Thyroid gland (tissue), 4 donors: ENCODE results near the gene CANT1. TPM values are rescaled to one million over a fixed set of nuclear protein-coding genes. Genes with fewer than 3 reads are reported as not detected.

Experiments used
- DNase-seq, 2 donors: peaks; one replicate each; pipeline ENCODE4 v3.0.0-alpha.2; 2019
- H3K27ac ChIP-seq, 3 donors: fragments of 200-600 bp; sonication (generic); 1 replicate in 2 of 3; 2 replicates in 1 of 3; pipeline ENCODE4 v1.5.1; 2016 to 2019; ENCODE audit warnings: mild to moderate bottlenecking in 1 of 3, moderate library complexity in 1 of 3
- H3K27me3 ChIP-seq: fragments of 200-600 bp; sonication (generic); one replicate; pipeline ENCODE4 v1.5.1; 2019
- H3K36me3 ChIP-seq, 2 donors: fragments of 200-600 bp; sonication (generic); one replicate each; pipeline ENCODE4 v1.5.1; 2016 to 2019
- H3K4me1 ChIP-seq, 2 donors: fragments of 200-600 bp; sonication (generic); one replicate each; pipeline ENCODE4 v1.5.1; 2017 to 2019
- H3K4me3 ChIP-seq, 3 donors: fragments of 200-600 bp; sonication (generic); replicated peaks in 1 of 3; 1 replicate in 2 of 3; 2 replicates in 1 of 3; pipeline ENCODE4 v1.5.1; 2016; ENCODE audit warnings: mild to moderate bottlenecking in 1 of 3
- H3K9me3 ChIP-seq: fragments of 200-600 bp; sonication (generic); one replicate; pipeline ENCODE4 v1.5.1; 2017
- POLR2A ChIP-seq, 2 donors: fragments of 450-650 bp; IDR thresholded peaks; one replicate each; pipeline ENCODE4 v1.6.1; 2017; ENCODE audit warnings: antibody characterized with exemption in 2 of 2, mild to moderate bottlenecking in 2 of 2, moderate library complexity in 1 of 2
- WGBS, 2 donors: methylation state at CpG; one replicate each; pipeline ENCODE4 v1.1.5; 2017; 5-methylcytosine and 5-hydroxymethylcytosine counted together
- intact Hi-C: fragments of 100-400 bp; cut with DNase I; formaldehyde crosslinking; loops from one replicate; pipeline ENCODE4 v1.15.1; 2023
- total RNA-seq, 4 donors: library from RNA; depleted of rRNA; stranded (reverse); fragments of >200 nt; gene quantifications; one replicate each; pipeline ENCODE4 v1.2.3, GENCODE V29; 2016
- TF ChIP-seq, protein P1 (sequence below), 6 experiments: fragments of 200-600 bp in 3 of 6; fragments of 450-650 bp in 3 of 6; sonication (generic) in 3 of 6; IDR thresholded peaks; one replicate each; pipeline ENCODE4 v1.5.1; 2016 to 2019; ENCODE audit warnings: antibody characterized with exemption in 6 of 6, mild to moderate bottlenecking in 2 of 6, inconsistent platforms in 1 of 6, moderate library complexity in 1 of 6

The CANT1 gene
- total RNA-seq, 4 donors from 2014 or later: 21.2 to 37.1 (median 27.3) TPM

DNA sequence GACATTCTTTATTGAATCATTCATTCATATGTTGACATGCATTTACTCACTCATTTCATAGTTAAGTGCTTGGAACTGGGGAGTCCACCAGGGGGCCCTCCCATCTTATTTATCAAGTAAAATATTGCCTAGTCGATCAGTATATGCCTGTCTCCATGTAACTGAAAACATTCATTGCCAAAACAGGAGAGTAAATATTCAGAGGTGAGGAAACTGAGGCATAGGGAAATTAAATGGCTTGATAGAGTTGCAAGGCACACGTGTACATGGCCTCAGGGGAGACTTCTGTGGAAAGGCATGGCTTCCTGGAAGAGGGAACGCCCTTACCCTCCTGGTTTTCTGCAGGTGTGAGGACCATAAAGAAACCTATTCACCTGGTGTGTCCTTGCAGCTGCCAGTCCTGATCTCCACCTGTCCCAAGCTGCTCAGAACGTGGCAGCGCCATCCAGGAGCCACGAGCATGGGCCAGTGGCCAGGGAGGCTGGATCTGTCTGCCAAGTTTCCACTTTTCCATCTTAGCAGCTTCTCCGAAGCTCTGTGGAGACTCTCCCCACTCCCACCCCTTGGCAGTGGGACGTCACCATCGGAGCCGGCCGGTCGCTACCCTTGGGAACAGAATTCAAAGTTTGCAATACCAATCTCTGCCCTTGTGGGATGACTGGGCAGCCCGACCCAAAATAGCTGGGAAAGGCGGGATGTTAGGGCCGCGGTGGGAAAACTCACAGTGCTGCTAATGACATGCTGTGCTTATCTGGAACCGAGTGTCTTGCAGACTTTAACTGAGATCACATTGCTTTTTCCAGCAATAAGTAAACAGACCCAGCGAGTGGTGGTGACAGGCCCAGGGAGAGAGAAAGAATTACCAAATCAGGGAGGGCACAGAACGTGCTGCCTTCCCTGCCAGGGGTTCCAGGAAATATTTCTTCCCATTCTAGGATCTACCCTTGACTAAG, 10.3 kb upstream of the CANT1 start:
- peak overlapping the region in 2 of 3 donors; percentile 56 to 82 for H3K27ac ChIP-seq
- intact Hi-C loops: no loop called here
- peaks cover 6 to 49% of the 10 kb centered on the region in 2 donors for H3K4me1 ChIP-seq
- 20 to 41% methylated on average over 16 to 19 of the region's 19 CpGs for WGBS, 2 donors
- H3K36me3 ChIP-seq: no peaks in the 10 kb centered on the region
- H3K9me3 ChIP-seq: no peaks in the 10 kb centered on the region
- peak in 1 of 2 donors; percentile 34 for DNase-seq
- no peak overlapping the region for H3K4me3 ChIP-seq
- TF ChIP-seq, protein P1, sequence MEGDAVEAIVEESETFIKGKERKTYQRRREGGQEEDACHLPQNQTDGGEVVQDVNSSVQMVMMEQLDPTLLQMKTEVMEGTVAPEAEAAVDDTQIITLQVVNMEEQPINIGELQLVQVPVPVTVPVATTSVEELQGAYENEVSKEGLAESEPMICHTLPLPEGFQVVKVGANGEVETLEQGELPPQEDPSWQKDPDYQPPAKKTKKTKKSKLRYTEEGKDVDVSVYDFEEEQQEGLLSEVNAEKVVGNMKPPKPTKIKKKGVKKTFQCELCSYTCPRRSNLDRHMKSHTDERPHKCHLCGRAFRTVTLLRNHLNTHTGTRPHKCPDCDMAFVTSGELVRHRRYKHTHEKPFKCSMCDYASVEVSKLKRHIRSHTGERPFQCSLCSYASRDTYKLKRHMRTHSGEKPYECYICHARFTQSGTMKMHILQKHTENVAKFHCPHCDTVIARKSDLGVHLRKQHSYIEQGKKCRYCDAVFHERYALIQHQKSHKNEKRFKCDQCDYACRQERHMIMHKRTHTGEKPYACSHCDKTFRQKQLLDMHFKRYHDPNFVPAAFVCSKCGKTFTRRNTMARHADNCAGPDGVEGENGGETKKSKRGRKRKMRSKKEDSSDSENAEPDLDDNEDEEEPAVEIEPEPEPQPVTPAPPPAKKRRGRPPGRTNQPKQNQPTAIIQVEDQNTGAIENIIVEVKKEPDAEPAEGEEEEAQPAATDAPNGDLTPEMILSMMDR (IDR thresholded peaks at IDR 0.05): peak in 3 of 6 experiments; percentile 22 to 55 (median 40)
- TF ChIP-seq POLR2A (IDR thresholded peaks at IDR 0.05): no peak
- no peaks in the 10 kb centered on the region for H3K27me3 ChIP-seq

DNA sequence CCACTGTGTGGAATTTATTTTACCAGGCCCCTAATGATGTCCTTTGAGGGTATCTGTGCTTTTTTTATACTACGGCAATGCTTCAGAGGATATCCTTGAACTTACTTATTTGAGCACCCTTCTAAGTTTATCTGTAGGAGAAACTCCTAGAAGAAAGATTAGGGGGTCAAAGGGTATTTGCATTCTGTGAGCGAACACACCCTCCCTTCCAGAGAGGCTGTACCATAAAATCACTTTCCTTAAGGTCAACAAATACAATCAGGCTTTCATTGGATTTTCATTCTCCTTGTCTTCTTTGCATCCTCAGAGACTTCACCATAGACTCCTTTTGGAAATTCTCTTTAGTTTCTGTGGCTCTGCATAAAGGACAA, 9.7 kb upstream of the CANT1 start:
- H3K4me3 ChIP-seq: no peak overlapping the region
- peak overlapping the region in 1 of 3 donors; percentile 56 for H3K27ac ChIP-seq
- H3K9me3 ChIP-seq: no peaks in the 10 kb centered on the region
- H3K36me3 ChIP-seq: no peaks in the 10 kb centered on the region
- DNase-seq: no peak
- TF ChIP-seq, protein P1 (IDR thresholded peaks at IDR 0.05): no peak
- TF ChIP-seq POLR2A (IDR thresholded peaks at IDR 0.05): no peak
- H3K27me3 ChIP-seq: no peaks in the 10 kb centered on the region
- 85 to 90% methylated on average over 2 of the region's 2 CpGs for WGBS, 2 donors
- H3K4me1 ChIP-seq: peaks cover 3 to 42% of the 10 kb centered on the region in 2 donors
- intact Hi-C loops: no loop called here

DNA sequence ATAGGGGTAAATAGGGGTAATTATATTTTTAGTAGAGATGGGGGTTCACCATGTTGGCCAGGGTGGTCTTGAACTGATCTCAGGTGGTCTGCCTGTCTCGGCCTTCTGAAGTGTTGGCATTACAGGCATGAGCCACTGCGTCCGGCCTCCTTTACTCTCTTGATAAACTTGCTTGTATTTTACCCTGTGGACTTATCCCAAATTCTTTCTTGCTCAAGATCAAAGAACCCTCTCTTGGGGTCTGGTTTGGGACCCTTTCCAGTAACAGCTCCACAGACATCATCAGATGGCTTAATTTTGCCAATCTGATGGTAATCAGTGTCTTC, 8.8 kb upstream of the CANT1 start:
- Histone ChIP-seq H3K27ac (no peak overlapping the region), H3K4me1 (peaks cover 0 to 34% of the 10 kb centered on the region in 2 donors), H3K27me3 (no peaks in the 10 kb centered on the region), H3K4me3 (no peak overlapping the region), H3K9me3 (no peaks in the 10 kb centered on the region), H3K36me3 (no peaks in the 10 kb centered on the region)
- no peak for TF ChIP-seq POLR2A (IDR thresholded peaks at IDR 0.05)
- TF ChIP-seq, protein P1 (IDR thresholded peaks at IDR 0.05): no peak
- DNase-seq: no peak
- intact Hi-C loops: no loop called here
- WGBS, 2 donors: 94 to 98% methylated on average over 3 of the region's 3 CpGs

DNA sequence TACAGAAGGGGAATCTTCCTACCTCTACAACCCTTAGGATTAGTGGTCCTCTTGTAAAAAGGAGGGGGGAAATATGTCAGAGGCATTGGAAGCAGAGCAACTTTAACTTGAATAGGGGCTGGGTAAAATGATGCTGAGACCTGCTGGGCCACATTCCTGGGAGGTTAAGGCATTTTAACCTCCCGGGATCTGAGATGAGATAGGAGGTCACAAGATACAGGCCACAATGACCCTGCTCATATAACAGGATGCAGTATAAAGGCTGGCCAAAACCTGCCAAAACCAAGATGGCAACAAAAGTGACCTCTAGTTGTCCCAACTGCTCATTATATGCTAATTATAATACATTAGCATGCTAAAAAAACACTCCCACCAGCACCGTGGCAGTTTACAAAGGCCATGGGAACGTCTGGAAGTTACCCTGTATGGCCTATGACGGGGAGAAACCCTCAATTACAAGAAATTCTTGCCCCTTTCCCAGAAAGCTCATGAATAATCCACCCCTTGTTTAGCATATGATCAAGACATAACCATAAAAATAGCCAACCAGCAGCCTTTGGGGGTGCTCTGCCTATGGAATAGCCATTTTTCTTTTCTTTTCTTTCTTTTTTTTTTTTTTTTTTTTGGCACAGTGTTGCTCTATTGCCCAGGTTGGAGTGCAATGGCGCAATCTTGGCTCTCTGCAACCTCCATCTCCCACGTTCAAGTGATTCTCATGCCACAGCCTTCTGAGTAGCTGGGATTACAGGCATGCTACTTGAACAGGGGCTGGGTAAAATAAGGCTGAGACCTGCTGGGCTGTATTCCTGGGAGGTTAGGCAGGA, 8.2 kb upstream of the CANT1 start:
- intact Hi-C loops: no loop called here
- no peak overlapping the region for H3K4me3 ChIP-seq
- no peak overlapping the region for H3K27ac ChIP-seq
- H3K27me3 ChIP-seq: no peaks in the 10 kb centered on the region
- H3K4me1 ChIP-seq: peaks cover 0 to 30% of the 10 kb centered on the region in 2 donors
- WGBS, 2 donors: 45 to 48% methylated on average over 6 of the region's 6 CpGs
- TF ChIP-seq, protein P1 (IDR thresholded peaks at IDR 0.05): no peak
- no peak for TF ChIP-seq POLR2A (IDR thresholded peaks at IDR 0.05)
- H3K36me3 ChIP-seq: no peaks in the 10 kb centered on the region
- no peaks in the 10 kb centered on the region for H3K9me3 ChIP-seq
- DNase-seq: peak; percentile 54 to 57
